Limb (tissue), 2 donors: ENCODE data around the gene EXOC6B.

Source experiments
- DNase-seq, 2 donors: peaks; one replicate each; pipeline ENCODE4 v3.0.0-alpha.2; 2016; ENCODE audit errors: extremely low spot score in 2 of 2

The EXOC6B gene

GRCh38 chr2:72830273-72830672 lies 4.4 kb upstream of the EXOC6B start:
- no peak for DNase-seq

DNA sequence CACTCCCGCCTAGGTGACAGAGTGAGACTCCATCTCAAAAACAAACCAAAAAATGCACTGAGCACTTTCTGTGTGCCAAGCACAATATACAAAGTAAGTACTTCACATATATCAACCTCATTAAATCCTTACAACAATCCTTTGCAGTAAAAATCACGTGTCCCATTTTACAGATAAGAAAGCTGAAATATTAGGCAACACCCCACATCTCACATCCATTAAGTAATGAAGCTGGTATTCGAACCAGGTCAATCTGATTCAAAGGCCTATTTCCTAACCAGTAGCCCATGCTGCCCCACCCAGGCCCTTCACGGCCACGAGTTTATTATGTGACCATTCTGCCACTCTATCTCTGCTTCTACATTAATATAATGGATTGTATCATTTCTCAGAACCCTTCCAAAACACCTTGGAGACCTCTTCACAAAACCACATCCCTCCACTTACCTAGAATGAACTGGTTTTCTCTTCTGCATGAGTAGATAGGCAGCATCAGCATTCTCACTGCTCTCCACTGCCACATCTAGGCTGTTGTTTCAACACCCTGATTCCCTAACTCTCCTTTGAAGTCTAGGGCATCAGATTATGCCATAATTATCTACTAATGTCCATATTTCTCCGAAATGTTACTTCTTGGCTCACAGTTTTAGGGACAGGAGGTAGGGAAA lies 3.1 kb upstream of the EXOC6B start:
- DNase-seq = no peak

- DNase-seq = no peak
Measured at GRCh38 chr2:72827966-72828646, 2.3 kb upstream of the EXOC6B start.

DNA sequence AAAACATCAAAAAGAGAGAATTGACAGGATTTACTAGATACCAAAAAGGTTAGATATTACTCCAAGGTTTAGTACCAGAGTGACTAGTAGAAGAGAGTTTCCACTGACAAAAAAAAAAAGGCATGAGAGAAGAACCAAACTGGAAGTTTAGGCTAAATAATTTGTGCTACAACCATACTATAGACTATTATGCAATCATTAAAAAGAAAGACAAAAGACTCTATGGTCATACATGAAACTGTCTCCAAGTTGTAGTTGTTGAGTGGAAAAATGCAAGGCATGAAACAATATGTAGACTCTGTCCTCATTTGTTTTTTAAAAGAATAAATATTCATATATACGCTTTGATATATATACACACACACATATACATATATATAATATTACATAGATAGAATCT lies 1.7 kb upstream of the EXOC6B start:
- no peak for DNase-seq

GRCh38 chr2:72826156-72826477 lies 284 bp upstream of the EXOC6B start:
- no peak for DNase-seq

GRCh38 chr2:72824224-72824842 lies 1.5 kb downstream of the EXOC6B start:
- DNase-seq = no peak

DNA sequence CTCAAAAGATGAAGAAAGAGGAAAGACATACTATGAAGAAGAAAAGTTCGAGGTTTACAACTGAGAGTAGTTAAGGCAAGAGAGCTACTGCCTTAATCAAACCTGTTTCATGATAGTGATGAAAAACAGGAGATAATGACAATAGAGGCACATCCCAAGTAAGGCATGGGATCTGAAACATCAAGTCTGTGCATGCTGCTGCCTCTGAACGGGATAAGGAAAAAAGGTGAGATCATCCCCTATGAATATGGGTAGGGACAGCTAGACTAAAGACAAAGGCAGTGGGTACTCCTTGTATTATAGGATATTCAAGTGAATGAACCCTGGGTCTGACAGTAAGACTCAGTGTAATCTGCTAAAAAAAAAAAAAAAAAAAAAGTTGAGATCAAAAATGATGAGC lies 3.0 kb downstream of the EXOC6B start:
- no peak for DNase-seq

DNA sequence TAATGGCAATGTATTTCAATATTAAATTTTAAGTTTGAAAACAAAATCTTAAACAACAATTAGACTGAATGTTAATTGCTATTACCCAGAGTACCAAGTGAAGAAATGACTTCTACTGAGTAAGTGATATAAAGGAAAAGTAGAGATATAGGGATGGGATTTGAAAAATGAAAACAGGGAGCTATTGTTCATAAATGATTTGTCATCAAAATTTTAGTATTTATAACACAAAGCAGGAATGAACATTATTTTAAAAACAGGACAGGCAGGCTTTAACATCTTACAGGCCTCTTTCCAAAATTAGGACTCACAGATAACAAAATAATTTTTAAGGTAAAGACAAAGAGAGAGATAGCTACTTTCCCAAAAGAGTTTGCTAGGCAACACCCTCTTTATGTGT lies 3.9 kb downstream of the EXOC6B start:
- DNase-seq = no peak

DNA sequence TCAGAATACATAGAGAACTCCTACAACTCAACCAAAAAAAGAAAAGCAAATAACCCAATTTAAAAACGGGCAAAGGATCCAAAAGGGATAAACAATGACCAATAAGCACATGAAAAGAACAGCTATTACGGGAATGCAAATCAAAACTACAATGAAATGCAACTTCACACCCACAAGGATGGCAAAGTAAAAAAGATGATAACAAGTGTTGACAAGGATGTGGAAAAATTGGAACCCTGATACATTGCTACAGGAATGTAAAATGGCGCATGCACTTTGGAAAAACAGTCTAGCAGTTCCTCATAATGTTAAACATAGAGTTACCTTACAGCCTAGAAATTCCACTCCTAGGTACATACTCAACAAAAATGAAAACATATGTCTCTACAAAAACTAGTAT lies 4.7 kb downstream of the EXOC6B start:
- no peak for DNase-seq

- DNase-seq = no peak
Measured at GRCh38 chr2:72819501-72819900, 6.3 kb downstream of the EXOC6B start.

DNA sequence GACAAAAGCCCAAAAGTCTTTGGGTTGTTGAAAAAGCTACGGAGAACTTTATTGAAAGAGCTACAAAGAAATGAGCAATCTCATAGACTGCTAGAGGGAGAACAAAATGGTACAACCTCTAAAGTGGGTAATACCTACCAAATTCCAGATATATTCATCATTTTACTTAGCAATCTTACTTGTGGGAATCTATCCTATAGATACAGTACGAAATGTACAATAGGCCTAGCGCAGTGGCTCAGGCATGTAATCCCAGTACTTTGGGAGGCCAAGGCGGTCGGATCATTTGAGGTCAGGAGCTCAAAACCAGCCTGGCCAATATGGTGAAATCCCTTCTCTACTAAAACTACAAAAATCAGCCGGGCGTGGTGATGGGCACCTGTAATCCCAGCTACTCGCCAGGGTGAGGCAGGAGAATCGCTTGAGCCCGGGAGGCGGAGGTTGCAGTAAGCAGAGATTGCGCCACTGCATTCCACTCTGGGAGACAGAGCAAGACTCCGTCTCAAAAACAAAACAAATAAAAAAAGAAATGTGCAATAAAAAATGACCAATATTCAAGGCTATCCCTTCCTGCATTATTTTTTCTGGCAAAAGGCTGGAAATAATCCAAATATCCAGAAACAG lies 10.1 kb downstream of the EXOC6B start:
- DNase-seq = no peak

DNA sequence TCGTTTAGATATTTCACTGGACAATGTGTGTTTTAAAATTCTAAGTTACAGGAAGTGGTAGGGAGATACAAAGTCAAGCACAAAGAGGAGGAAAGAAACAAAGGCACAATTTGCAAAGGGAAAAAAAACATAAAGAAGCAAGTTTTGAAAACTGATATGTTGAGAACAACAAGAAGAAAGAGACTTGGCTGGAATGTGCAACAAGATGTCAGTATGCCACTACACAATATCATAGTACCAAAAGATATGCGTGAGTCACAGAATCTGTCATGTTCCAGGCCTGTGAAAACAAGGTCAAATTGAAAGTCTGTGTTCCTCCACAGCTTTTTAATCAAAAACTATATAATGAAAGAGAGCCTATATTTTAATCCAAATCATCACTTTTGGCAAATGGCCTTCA lies 12.0 kb downstream of the EXOC6B start:
- DNase-seq = no peak

DNA sequence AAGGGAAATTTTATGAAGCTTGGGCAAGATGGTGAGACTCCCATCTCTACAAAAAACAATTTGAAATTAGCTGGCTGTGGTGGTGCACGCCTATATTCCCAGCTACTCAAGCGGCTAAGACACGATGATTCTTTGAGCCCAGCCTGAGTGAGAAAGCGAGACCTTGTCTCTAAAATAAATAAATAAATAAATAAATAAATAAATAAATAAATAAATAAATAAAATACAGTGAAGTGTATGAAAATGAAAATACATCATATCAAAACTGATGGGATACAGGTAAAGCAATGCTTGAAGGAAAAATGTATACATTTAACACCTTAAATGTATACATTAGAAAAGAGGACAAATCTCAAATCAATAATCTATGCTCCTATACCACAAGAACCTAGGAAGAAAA lies 15.7 kb downstream of the EXOC6B start:
- no peak for DNase-seq

GRCh38 chr2:72809095-72809494 lies 16.7 kb downstream of the EXOC6B start:
- no peak for DNase-seq

- DNase-seq = no peak
Measured at GRCh38 chr2:72806280-72806945, 19.4 kb downstream of the EXOC6B start.

- no peak for DNase-seq
Measured at GRCh38 chr2:72803626-72804320, 22.1 kb downstream of the EXOC6B start.

DNA sequence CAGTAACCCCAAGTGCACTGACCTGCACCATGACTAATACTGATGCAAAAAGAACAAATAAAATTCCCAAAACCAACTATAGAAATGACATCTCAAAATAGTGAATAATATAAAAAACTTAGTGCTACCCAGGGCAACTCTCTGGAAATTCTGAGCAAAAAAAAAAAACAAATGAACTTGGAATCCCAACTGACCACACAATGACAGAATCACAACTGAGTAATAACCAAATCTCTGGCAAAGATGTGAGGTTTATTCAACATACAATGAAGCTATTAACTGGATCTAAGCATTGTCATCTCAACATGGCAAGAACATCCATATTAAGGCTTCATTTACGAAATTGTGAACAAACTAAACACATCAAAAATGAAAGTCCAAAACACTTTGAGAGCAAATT lies 22.7 kb downstream of the EXOC6B start:
- no peak for DNase-seq

- no peak for DNase-seq
Measured at GRCh38 chr2:72800492-72800891, 25.3 kb downstream of the EXOC6B start.

DNA sequence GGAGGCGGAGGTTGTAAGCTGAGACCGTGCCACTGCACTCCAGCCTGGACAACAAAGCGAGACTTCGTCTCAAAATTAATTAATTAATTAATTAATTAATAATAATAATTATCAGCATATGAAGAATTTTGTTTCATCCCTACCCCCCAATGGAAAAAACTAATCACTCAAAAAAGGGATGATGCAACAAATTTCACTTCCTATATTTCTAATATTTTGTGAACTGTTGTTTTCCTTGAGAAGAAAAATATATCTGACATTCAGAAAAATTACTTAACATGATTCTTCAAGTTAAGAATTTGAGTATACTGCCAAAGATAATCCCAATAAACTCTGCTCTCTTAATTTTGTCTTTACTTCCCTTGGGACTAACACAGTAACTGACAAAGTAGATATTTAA lies 28.1 kb downstream of the EXOC6B start:
- no peak for DNase-seq

DNA sequence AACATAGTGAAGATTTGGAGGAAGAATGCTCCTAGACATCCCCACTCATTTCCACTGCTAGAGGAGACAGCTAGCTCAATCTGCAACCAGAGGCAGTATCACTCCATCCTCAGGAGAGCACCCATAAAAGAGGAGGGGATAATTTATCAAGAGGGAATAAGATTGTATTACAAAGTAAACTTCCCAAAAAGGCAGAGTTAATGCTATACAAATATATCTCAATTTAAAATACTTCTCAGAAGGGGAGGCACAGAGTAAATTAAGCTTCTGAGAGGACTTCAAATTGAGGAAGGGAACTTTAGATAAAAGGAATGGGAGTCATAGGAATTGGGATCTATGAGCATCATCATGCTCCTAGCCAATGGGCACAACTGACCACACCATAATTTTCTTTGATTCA lies 29.1 kb downstream of the EXOC6B start:
- no peak for DNase-seq

DNA sequence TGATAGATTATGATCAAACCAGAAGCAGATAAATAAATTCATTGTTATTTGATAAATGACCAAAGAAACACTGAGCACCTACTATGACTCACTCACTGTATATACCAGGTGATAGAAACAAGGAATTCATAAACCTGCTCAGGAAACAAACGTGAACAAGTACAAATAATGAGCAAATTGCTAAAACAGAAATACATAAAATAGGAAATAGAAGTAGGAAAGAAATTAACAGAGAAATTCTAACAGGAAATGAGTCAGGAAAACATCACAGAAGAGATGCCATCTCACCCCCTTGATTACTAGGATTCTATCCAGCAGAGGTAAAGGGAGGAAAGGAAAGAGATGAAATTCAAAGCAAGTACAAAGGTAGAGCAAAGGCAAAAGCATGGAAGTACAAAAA lies 31.3 kb downstream of the EXOC6B start:
- DNase-seq = no peak
